BE2C (cell line): ENCODE measurements around the gene LTO1.

ENCODE experiments used
- DNase-seq: peaks from one replicate; pipeline ENCODE4 v3.0.0-alpha.2; 2020
- H3K27me3 ChIP-seq: fragments of 250-450 bp; sonication (Bioruptor Pico); 2 replicates; pipeline ENCODE4 v1.5.1; 2020; ENCODE audit warnings: mild to moderate bottlenecking
- H3K36me3 ChIP-seq: fragments of 250-450 bp; sonication (Bioruptor Pico); 2 replicates; pipeline ENCODE4 v1.5.1; 2020; ENCODE audit warnings: mild to moderate bottlenecking
- H3K4me1 ChIP-seq: fragments of 250-450 bp; sonication (Bioruptor Pico); 2 replicates; pipeline ENCODE4 v1.5.1; 2020
- H3K4me3 ChIP-seq: 2 replicates; pipeline ENCODE4 v1.5.1; 2011; ENCODE audit warnings: low read depth, low read length
- H3K9me3 ChIP-seq: fragments of 250-450 bp; sonication (Bioruptor Pico); 2 replicates; pipeline ENCODE4 v1.5.1; 2020
- CTCF ChIP-seq: IDR thresholded peaks from 2 replicates; pipeline ENCODE4 v1.5.1; 2012; ENCODE audit warnings: mild to moderate bottlenecking, low read depth, low read length

LTO1 gene

DNA sequence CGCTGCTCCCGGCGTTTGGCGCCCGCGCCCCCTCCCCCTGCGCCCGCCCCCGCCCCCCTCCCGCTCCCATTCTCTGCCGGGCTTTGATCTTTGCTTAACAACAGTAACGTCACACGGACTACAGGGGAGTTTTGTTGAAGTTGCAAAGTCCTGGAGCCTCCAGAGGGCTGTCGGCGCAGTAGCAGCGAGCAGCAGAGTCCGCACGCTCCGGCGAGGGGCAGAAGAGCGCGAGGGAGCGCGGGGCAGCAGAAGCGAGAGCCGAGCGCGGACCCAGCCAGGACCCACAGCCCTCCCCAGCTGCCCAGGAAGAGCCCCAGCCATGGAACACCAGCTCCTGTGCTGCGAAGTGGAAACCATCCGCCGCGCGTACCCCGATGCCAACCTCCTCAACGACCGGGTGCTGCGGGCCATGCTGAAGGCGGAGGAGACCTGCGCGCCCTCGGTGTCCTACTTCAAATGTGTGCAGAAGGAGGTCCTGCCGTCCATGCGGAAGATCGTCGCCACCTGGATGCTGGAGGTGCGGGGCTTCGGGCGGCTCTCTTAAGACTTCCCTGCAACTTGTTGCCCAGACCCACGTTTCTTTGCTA, 34.1 kb downstream of the LTO1 start, which contains the start of gene CCND1:
CCND1 (plus strand) TSS at position 162 of the 587 bp plus-strand sequence; CDS start at position 320, 158 bp downstream.
- Histone ChIP-seq H3K4me1 (peaks cover 15% of the 10 kb centered on the region), H3K27me3 (no peaks in the 10 kb centered on the region), H3K4me3 (peak within 1 kb of the TSS; percentile 95), H3K36me3 (peaks cover 47% of the 10 kb centered on the region), H3K9me3 (no peaks in the 10 kb centered on the region)
- peak; percentile 90 for DNase-seq
- TF ChIP-seq CTCF, result peak; percentile 21; the same call in 1 of the 2 replicates

DNA sequence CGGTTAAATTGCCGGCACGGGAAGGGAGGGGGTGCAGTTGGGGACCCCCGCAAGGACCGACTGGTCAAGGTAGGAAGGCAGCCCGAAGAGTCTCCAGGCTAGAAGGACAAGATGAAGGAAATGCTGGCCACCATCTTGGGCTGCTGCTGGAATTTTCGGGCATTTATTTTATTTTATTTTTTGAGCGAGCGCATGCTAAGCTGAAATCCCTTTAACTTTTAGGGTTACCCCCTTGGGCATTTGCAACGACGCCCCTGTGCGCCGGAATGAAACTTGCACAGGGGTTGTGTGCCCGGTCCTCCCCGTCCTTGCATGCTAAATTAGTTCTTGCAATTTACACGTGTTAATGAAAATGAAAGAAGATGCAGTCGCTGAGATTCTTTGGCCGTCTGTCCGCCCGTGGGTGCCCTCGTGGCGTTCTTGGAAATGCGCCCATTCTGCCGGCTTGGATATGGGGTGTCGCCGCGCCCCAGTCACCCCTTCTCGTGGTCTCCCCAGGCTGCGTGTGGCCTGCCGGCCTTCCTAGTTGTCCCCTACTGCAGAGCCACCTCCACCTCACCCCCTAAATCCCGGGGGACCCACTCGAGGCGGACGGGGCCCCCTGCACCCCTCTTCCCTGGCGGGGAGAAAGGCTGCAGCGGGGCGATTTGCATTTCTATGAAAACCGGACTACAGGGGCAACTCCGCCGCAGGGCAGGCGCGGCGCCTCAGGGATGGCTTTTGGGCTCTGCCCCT, 34.7 kb downstream of the LTO1 start:
- Histone ChIP-seq H3K36me3 (peaks cover 40% of the 10 kb centered on the region), H3K4me3 (peak overlapping the region; percentile 95), H3K9me3 (no peaks in the 10 kb centered on the region), H3K4me1 (peaks cover 11% of the 10 kb centered on the region), H3K27me3 (no peaks in the 10 kb centered on the region)
- TF ChIP-seq CTCF, result no peak
- DNase-seq, result no peak

- no peak for TF ChIP-seq CTCF
- Histone ChIP-seq H3K9me3 (no peaks in the 10 kb centered on the region), H3K36me3 (peaks cover 34% of the 10 kb centered on the region), H3K4me1 (peaks cover 8% of the 10 kb centered on the region), H3K27me3 (no peaks in the 10 kb centered on the region), H3K4me3 (peak overlapping the region; percentile 95)
- no peak for DNase-seq
Measured at GRCh38 chr11:69639831-69640230, 35.3 kb downstream of the LTO1 start.

DNA sequence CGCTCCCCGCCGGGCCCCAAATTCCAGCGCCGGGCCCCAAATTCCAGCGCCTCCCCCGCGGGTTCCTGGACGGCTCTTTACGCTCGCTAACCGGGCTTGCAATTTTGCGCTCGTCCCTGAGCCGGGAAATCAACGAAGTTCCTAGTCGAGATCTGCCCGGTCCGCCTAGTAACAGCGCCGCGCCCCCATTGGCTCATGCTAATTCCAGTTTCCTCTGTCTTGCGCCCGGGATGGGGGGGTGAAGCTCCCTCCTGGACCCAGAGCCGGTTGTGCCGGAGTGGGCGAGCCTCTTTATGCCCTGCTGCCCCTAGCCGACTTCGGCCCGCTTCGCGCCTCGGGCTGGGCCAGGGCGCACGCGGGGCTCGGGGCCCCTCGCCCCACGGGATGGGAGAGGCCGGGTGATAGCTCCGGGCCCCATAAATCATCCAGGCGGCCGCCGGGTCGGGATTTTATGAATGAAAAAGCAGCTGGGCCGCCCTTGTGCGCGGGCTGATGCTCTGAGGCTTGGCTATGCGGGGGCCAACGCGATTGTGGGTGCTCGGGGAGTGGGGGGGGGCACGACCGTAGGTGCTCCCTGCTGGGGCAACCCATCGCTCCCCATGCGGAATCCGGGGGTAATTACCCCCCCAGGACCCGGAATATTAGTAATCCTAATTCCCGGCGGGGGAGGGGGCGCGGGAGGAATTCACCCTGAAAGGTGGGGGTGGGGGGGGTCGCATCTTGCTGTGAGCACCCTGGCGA, 36.0 kb downstream of the LTO1 start:
- H3K36me3 ChIP-seq, result peaks cover 27% of the 10 kb centered on the region
- H3K4me3 ChIP-seq, result peak overlapping the region; percentile 95
- no peaks in the 10 kb centered on the region for H3K9me3 ChIP-seq
- H3K27me3 ChIP-seq, result no peaks in the 10 kb centered on the region
- TF ChIP-seq CTCF, result no peak
- H3K4me1 ChIP-seq, result peaks cover 6% of the 10 kb centered on the region; the same call in 1 of the 2 replicates
- peak; percentile 98 for DNase-seq

DNA sequence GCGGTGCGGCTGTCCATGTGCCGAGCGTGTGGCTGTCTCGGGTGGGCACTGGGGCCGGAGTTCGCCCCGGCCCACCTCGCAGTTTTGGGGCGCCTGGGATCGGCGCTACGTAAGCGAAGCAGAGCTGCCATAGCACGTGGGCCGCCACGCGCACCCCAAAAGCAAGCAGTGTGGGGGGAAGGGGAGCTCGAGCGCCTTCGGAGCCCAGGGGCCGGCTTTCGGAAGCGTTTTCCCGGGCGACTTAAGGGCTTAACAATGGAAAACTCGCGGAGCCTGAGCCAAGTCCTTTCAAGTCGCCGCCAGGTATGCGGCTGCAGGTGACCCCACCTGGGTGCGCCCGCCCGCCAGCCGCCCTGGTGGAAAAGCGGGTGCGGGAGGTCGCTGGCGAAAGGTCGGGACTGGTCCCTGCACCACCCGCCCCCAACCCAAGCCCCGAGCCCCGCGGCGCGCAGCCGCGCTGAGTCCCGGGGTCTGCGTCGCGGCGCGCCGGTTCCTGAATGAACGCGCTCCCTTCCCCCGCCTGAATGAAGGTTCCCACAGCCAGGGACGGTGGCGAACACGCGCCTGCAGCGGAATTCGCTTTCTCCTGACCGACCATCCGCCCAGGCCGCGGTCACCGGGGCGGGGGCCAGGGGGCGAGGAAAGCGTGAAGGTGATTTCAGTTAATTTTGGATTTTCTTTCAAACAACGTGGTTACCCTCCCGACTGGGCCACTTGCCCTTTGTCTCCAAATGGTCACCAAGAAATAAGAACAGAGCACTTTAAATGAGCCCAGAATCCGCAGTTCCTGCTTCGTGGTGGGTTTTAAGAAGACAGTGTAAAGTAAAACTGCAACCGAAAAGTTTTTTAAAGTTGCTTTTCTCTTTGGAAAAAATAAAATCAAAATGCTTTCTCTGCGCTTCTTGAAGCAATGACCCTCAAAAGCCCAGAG, 36.9 kb downstream of the LTO1 start:
- H3K9me3 ChIP-seq, result no peaks in the 10 kb centered on the region
- TF ChIP-seq CTCF, result no peak
- peaks cover 18% of the 10 kb centered on the region for H3K36me3 ChIP-seq
- peak overlapping the region; percentile 95 for H3K4me3 ChIP-seq
- H3K4me1 ChIP-seq, result peaks cover 6% of the 10 kb centered on the region; the same call in 1 of the 2 replicates
- peak; percentile 74 for DNase-seq
- no peaks in the 10 kb centered on the region for H3K27me3 ChIP-seq
